ENCODE measurements around the gene REXO4. TPM values are rescaled to one million over a fixed set of nuclear protein-coding genes. Genes with fewer than 3 reads are reported as not detected.

REXO4 gene
- total and polyA plus RNA-seq, 10 of the 15 experiments (the other 5 are each of a cell fraction or from before 2014, with no cell fraction given): 2.7 to 43.9 (median 30.5) TPM

GRCh38 chr9:133458643-133459312 lies 41.0 kb upstream of the REXO4 start:
- Histone ChIP-seq H3K79me2 (ENCODE audit: control insufficient read depth, insufficient read depth, low read length) (no peaks in the 10 kb centered on the region), H3K9me3 (replicated peaks; ENCODE audit: control insufficient read depth, insufficient read depth, low read length) (no peaks in the 10 kb centered on the region), H3K27me3 (replicated peaks in 1 of 2; ENCODE audit: control insufficient read depth in 2 of 2, insufficient read depth in 2 of 2, low read length in 1 of 2) (no peaks in the 10 kb centered on the region; a peak in 2 of 4 replicates), H3K4me3 (peak overlapping the region; percentile 97; the same call in 1 of the 2 replicates), H3K9ac (ENCODE audit: control insufficient read depth, insufficient read depth, low read length) (no peak overlapping the region), H3K27ac (ENCODE audit: control insufficient read depth, insufficient read depth) (no peak overlapping the region), H3K36me3 (ENCODE audit: control insufficient read depth in 2 of 2, insufficient read depth in 2 of 2, low read length in 1 of 2) (no peaks in the 10 kb centered on the region), H3K4me2 (ENCODE audit: control insufficient read depth, insufficient read depth) (peak overlapping the region; percentile 79), H4K20me1 (ENCODE audit: control insufficient read depth, insufficient read depth) (no peaks in the 10 kb centered on the region), H3K4me1 (ENCODE audit: control insufficient read depth, insufficient read depth, low read length) (peaks cover 9% of the 10 kb centered on the region), H2AFZ (ENCODE audit: control insufficient read depth, low read depth, low read length) (no peak overlapping the region)
- intact Hi-C loops (cut with micrococcal nuclease; ENCODE audit: unreplicated experiment): no loop called here
- RAD21 ChIA-PET (ENCODE audit: unreplicated experiment): interaction anchor here (0.7 to 2.9 kb wide), 7 partner anchors 20 to 480 kb away, joined by 3 to 20 read pairs (median 4); partner anchors contain the start of genes GFI1B and SLC2A6
- no peak for DNase-seq (ENCODE audit: low read depth, low spot score)
- no TSS peak for BruUV-seq (replicated peaks)
- FAIRE-seq: no peak
- in situ Hi-C loops (cut with MboI): no loop called here
- WGBS (ENCODE audit: insufficient coverage, insufficient replicate concordance, low lambda C conversion rate, missing lambda C conversion rate): 58% methylated on average over 16 of the region's 16 CpGs
- POLR2A ChIA-PET: interaction anchor here (0.5 to 2.2 kb wide), 12 partner anchors 9 to 484 kb away, joined by 3 to 27 read pairs (median 3); partner anchors contain the start of genes MED22, RPL7A and SLC2A6
- TF ChIP-seq, protein P1, sequence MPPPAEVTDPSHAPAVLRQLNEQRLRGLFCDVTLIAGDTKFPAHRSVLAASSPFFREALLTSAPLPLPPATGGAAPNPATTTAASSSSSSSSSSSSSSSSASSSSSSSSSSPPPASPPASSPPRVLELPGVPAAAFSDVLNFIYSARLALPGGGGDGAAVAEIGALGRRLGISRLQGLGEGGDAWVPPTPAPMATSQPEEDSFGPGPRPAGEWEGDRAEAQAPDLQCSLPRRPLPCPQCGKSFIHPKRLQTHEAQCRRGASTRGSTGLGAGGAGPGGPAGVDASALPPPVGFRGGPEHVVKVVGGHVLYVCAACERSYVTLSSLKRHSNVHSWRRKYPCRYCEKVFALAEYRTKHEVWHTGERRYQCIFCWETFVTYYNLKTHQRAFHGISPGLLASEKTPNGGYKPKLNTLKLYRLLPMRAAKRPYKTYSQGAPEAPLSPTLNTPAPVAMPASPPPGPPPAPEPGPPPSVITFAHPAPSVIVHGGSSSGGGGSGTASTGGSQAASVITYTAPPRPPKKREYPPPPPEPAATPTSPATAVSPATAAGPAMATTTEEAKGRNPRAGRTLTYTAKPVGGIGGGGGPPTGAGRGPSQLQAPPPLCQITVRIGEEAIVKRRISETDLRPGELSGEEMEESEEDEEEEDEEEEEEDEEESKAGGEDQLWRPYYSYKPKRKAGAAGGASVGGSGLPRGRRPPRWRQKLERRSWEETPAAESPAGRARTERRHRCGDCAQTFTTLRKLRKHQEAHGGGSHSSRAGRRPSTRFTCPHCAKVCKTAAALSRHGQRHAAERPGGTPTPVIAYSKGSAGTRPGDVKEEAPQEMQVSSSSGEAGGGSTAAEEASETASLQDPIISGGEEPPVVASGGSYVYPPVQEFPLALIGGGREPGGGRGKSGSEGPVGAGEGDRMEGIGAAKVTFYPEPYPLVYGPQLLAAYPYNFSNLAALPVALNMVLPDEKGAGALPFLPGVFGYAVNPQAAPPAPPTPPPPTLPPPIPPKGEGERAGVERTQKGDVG (CRISPR knock-in tag; IDR thresholded peaks at IDR 0.05): no peak
- TF ChIP-seq NFYB (IDR thresholded peaks at IDR 0.05; ENCODE audit: insufficient read depth, low read depth, low read length): no peak
- TF ChIP-seq CREB1 (IDR thresholded peaks at IDR 0.05; ENCODE audit: low read depth): no peak
- TF ChIP-seq, protein P2, sequence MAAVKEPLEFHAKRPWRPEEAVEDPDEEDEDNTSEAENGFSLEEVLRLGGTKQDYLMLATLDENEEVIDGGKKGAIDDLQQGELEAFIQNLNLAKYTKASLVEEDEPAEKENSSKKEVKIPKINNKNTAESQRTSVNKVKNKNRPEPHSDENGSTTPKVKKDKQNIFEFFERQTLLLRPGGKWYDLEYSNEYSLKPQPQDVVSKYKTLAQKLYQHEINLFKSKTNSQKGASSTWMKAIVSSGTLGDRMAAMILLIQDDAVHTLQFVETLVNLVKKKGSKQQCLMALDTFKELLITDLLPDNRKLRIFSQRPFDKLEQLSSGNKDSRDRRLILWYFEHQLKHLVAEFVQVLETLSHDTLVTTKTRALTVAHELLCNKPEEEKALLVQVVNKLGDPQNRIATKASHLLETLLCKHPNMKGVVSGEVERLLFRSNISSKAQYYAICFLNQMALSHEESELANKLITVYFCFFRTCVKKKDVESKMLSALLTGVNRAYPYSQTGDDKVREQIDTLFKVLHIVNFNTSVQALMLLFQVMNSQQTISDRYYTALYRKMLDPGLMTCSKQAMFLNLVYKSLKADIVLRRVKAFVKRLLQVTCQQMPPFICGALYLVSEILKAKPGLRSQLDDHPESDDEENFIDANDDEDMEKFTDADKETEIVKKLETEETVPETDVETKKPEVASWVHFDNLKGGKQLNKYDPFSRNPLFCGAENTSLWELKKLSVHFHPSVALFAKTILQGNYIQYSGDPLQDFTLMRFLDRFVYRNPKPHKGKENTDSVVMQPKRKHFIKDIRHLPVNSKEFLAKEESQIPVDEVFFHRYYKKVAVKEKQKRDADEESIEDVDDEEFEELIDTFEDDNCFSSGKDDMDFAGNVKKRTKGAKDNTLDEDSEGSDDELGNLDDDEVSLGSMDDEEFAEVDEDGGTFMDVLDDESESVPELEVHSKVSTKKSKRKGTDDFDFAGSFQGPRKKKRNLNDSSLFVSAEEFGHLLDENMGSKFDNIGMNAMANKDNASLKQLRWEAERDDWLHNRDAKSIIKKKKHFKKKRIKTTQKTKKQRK (IDR thresholded peaks at IDR 0.05; ENCODE audit: low read depth, low read length): no peak
- TF ChIP-seq, protein P3, sequence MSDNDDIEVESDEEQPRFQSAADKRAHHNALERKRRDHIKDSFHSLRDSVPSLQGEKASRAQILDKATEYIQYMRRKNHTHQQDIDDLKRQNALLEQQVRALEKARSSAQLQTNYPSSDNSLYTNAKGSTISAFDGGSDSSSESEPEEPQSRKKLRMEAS (IDR thresholded peaks at IDR 0.05; ENCODE audit: low read depth, low read length): no peak
- TF ChIP-seq, protein P4, sequence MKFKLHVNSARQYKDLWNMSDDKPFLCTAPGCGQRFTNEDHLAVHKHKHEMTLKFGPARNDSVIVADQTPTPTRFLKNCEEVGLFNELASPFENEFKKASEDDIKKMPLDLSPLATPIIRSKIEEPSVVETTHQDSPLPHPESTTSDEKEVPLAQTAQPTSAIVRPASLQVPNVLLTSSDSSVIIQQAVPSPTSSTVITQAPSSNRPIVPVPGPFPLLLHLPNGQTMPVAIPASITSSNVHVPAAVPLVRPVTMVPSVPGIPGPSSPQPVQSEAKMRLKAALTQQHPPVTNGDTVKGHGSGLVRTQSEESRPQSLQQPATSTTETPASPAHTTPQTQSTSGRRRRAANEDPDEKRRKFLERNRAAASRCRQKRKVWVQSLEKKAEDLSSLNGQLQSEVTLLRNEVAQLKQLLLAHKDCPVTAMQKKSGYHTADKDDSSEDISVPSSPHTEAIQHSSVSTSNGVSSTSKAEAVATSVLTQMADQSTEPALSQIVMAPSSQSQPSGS (IDR thresholded peaks at IDR 0.05; ENCODE audit: low read length): no peak
- ATAC-seq: no peak
- SMC1A ChIA-PET (ENCODE audit: uncharacterized antibody, unreplicated experiment): interaction anchor here (1.0 to 1.8 kb wide), 5 partner anchors 20 to 81 kb away, joined by 3 to 9 read pairs (median 5); partner anchors contain the start of genes ADAMTS13 and SLC2A6
- CTCF ChIA-PET: interaction anchor here (0.8 to 2.8 kb wide), 6 partner anchors 20 to 273 kb away, joined by 3 to 17 read pairs (median 4); partner anchors contain the start of gene SLC2A6

All from GM12878 (cell line).